Upper lobe of right lung (tissue), 1 donor: ENCODE results near the gene EIF4H. TPM values are rescaled to one million over a fixed set of nuclear protein-coding genes. Genes with fewer than 3 reads are reported as not detected.
"Not testable (repeated sequence)": the region's sequence is repeated elsewhere in the genome, so short reads cannot be mapped to it uniquely, and the experiment has no call there.

Source experiments
- ATAC-seq: fragments of 200-7000 bp; cut with Tn5 transposase; one replicate; pipeline ENCODE4 v1.9.1; 2020; ENCODE audit warnings: mild to moderate bottlenecking, moderate library complexity
- DNase-seq: peaks from one replicate; pipeline ENCODE4 v3.0.0-alpha.2; 2020
- H3K27ac ChIP-seq: fragments of 200-600 bp; one replicate; pipeline ENCODE4 v1.8.0; 2022
- H3K27me3 ChIP-seq: fragments of 200-600 bp; one replicate; pipeline ENCODE4 v1.8.0; 2022; ENCODE audit warnings: mild to moderate bottlenecking
- H3K36me3 ChIP-seq: fragments of 200-600 bp; one replicate; pipeline ENCODE4 v1.8.0; 2022
- H3K4me1 ChIP-seq: fragments of 200-600 bp; one replicate; pipeline ENCODE4 v1.8.0; 2022
- H3K4me3 ChIP-seq: fragments of 200-600 bp; one replicate; pipeline ENCODE4 v1.8.0; 2022; ENCODE audit warnings: mild to moderate bottlenecking
- H3K9me3 ChIP-seq: fragments of 200-600 bp; one replicate; pipeline ENCODE4 v1.8.0; 2022
- CTCF ChIP-seq: fragments of 200-600 bp; IDR thresholded peaks from one replicate; pipeline ENCODE4 v1.8.0; 2022; ENCODE audit warnings: antibody characterized with exemption
- intact Hi-C: fragments of 100-400 bp; cut with DNase I; formaldehyde crosslinking; loops from one replicate; pipeline ENCODE4 v1.11.0; 2022
- total RNA-seq: library from RNA; stranded (reverse); fragmentation: NEBNext Ultra II Directional; extraction: Animal tissue kit (Norgen Biotek cat#: 25700); gene quantifications from one replicate; pipeline ENCODE4 v1.2.1, GENCODE V29; 2021
- donor health status: DM: no; HTN: yes; CAD: no; lungs with severe emphysema.

EIF4H gene
- total RNA-seq, 1 donor from 2014 or later, result 218 TPM

GRCh38 chr7:74194686-74195085 lies 20.5 kb downstream of the EIF4H start:
- no peak for ATAC-seq
- no peak for TF ChIP-seq CTCF
- peak; percentile 33 for DNase-seq
- intact Hi-C loops, result no loop called here
- no peak overlapping the region for H3K27ac ChIP-seq
- H3K9me3 ChIP-seq, result no peaks in the 10 kb centered on the region
- no peak overlapping the region for H3K4me3 ChIP-seq
- no peaks in the 10 kb centered on the region for H3K27me3 ChIP-seq
- no peaks in the 10 kb centered on the region for H3K4me1 ChIP-seq
- H3K36me3 ChIP-seq, result peaks cover 71% of the 10 kb centered on the region

- H3K36me3 ChIP-seq, result peaks cover 64% of the 10 kb centered on the region
- peak; percentile 19 for DNase-seq
- H3K9me3 ChIP-seq, H3K27ac ChIP-seq, H3K4me1 ChIP-seq, intact Hi-C loops, H3K27me3 ChIP-seq, H3K4me3 ChIP-seq: not testable (repeated sequence)
- peak; percentile 43 for ATAC-seq
Observed at GRCh38 chr7:74195139-74195860, 21.1 kb downstream of the EIF4H start.

GRCh38 chr7:74195968-74196654 lies 22.0 kb downstream of the EIF4H start:
- DNase-seq, result peak; percentile 47

GRCh38 chr7:74197449-74198124 lies 23.4 kb downstream of the EIF4H start:
- ATAC-seq, result no peak
- no peak for TF ChIP-seq CTCF
- intact Hi-C loops, result no loop called here
- Histone ChIP-seq H3K36me3 (peaks cover 42% of the 10 kb centered on the region), H3K4me3 (no peak overlapping the region), H3K27me3 (no peaks in the 10 kb centered on the region), H3K4me1 (no peaks in the 10 kb centered on the region), H3K27ac (no peak overlapping the region), H3K9me3 (no peaks in the 10 kb centered on the region)
- peak; percentile 21 for DNase-seq

More at GRCh38 chr7:74195968-74196654, 22.0 kb downstream of the EIF4H start:
- intact Hi-C loops, H3K27ac ChIP-seq, ATAC-seq, H3K4me3 ChIP-seq, H3K9me3 ChIP-seq, H3K27me3 ChIP-seq, H3K4me1 ChIP-seq: not testable (repeated sequence)
- peaks cover 56% of the 10 kb centered on the region for H3K36me3 ChIP-seq

GRCh38 chr7:74199551-74200355 lies 25.6 kb downstream of the EIF4H start:
- no peak for TF ChIP-seq CTCF
- Histone ChIP-seq H3K4me1 (no peaks in the 10 kb centered on the region), H3K9me3 (no peaks in the 10 kb centered on the region), H3K27me3 (no peaks in the 10 kb centered on the region), H3K36me3 (peaks cover 20% of the 10 kb centered on the region), H3K27ac (no peak overlapping the region), H3K4me3 (no peak overlapping the region)
- ATAC-seq (no peak), DNase-seq (peak; percentile 20)
- intact Hi-C loops, result no loop called here

GRCh38 chr7:74202841-74203556 lies 28.8 kb downstream of the EIF4H start:
- DNase-seq (peak; percentile 21), ATAC-seq (peak; percentile 65)
- peak; percentile 45 for TF ChIP-seq CTCF
- H3K27ac ChIP-seq, result no peak overlapping the region
- no peak overlapping the region for H3K4me3 ChIP-seq
- H3K27me3 ChIP-seq, result no peaks in the 10 kb centered on the region
- H3K4me1 ChIP-seq, result peaks cover 7% of the 10 kb centered on the region
- intact Hi-C loops, result no loop called here
- no peaks in the 10 kb centered on the region for H3K9me3 ChIP-seq
- no peaks in the 10 kb centered on the region for H3K36me3 ChIP-seq
